ENCODE measurements around the gene ANKRD10. TPM values are rescaled to one million over a fixed set of nuclear protein-coding genes. Genes with fewer than 3 reads are reported as not detected.

Gene ANKRD10
- total RNA-seq, 1 experiment from 2014 or later: 159 TPM

DNA sequence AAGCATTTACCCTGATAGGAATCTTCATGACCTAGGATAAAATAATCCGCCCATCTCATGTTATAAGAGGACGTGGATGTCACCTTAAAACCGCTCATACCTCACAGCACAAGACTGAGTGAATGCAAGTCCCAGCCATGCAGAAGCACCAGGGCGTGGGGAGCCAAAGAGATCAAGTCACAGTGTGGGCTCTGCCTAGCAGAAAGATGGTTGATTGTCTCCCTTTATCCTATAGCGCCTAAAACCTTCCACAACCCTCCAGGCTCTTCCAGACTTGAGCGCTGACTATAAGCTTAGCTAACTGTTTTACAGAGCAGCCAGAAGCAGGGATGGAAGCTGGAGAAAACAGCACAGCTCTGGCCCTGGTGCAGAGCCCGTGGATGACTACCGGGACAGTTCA is 6.8 kb upstream of the ANKRD10 start:
- Histone ChIP-seq H3K4ac (ENCODE audit: low read depth, low read length) (no peak overlapping the region), H3K4me2 (ENCODE audit: insufficient read depth, insufficient read length, low read length) (no peak overlapping the region), H4K20me1 (ENCODE audit: control insufficient read depth, insufficient read depth, insufficient read length) (no peaks in the 10 kb centered on the region), H3K14ac (ENCODE audit: insufficient read depth, low read length) (no peak overlapping the region), H2AK5ac (ENCODE audit: insufficient read length, low read length) (no peak overlapping the region), H2BK120ac (ENCODE audit: low read depth, low read length, poor library complexity, severe bottlenecking) (no peak overlapping the region), H2BK12ac (ENCODE audit: insufficient read length, low read depth, low read length) (peak overlapping the region; percentile 25), H3K9ac (ENCODE audit: extremely low read depth, insufficient read length, low read length) (no peak overlapping the region), H3K27me3 (ENCODE audit: insufficient read depth, low read length) (no peaks in the 10 kb centered on the region), H4K8ac (replicated peaks; ENCODE audit: insufficient read length, low read depth, low read length) (no peak overlapping the region), H2BK5ac (ENCODE audit: insufficient read length, low read length) (no peak overlapping the region), H3K27ac (ENCODE audit: insufficient read length, low read depth, low read length) (no peak overlapping the region), H2AFZ (ENCODE audit: low read length) (no peak overlapping the region), H3T11ph (ENCODE audit: low read length) (no peak overlapping the region), H3K79me1 (ENCODE audit: insufficient read depth, low read depth, low read length, poor library complexity, severe bottlenecking) (no peaks in the 10 kb centered on the region), H3K9me3 (ENCODE audit: control insufficient read depth, low read depth, low read length) (no peaks in the 10 kb centered on the region), H3K23me2 (ENCODE audit: insufficient read length, low read depth, low read length, poor library complexity, severe bottlenecking) (no peaks in the 10 kb centered on the region), H3K4me1 (ENCODE audit: insufficient read depth, low read length) (peaks cover 3% of the 10 kb centered on the region; the same call in 1 of the 2 replicates), H4K91ac (ENCODE audit: insufficient read length, low read depth, low read length) (no peak overlapping the region), H3K56ac (ENCODE audit: insufficient read length, low read depth, low read length) (no peak overlapping the region), H4K5ac (ENCODE audit: insufficient read length, low read depth, low read length) (no peak overlapping the region), H2BK15ac (ENCODE audit: low read depth, low read length) (no peak overlapping the region), H2BK20ac (ENCODE audit: low read depth, low read length, poor library complexity, severe bottlenecking) (no peak overlapping the region), H3K79me2 (ENCODE audit: insufficient read depth, low read length) (no peaks in the 10 kb centered on the region), H3K18ac (ENCODE audit: insufficient read length, low read depth, low read length) (no peak overlapping the region), H3K23ac (ENCODE audit: insufficient read length, low read depth, low read length) (no peak overlapping the region)
- Mint-ChIP-seq H3K27me3 (ENCODE audit: low read depth) (no peaks in the 10 kb centered on the region; the same call in 1 of the 2 replicates), H3K4me3 (no peak overlapping the region), H3K36me3 (ENCODE audit: insufficient read depth in 1 of 3, low read depth in 3 of 3) (no peaks in the 10 kb centered on the region), H3K9me3 (no peaks in the 10 kb centered on the region), H3K27ac (no peak overlapping the region), H3K4me1 (peaks cover 27 to 29% of the 10 kb centered on the region in 2 experiments)
- TF ChIP-seq, protein P1, sequence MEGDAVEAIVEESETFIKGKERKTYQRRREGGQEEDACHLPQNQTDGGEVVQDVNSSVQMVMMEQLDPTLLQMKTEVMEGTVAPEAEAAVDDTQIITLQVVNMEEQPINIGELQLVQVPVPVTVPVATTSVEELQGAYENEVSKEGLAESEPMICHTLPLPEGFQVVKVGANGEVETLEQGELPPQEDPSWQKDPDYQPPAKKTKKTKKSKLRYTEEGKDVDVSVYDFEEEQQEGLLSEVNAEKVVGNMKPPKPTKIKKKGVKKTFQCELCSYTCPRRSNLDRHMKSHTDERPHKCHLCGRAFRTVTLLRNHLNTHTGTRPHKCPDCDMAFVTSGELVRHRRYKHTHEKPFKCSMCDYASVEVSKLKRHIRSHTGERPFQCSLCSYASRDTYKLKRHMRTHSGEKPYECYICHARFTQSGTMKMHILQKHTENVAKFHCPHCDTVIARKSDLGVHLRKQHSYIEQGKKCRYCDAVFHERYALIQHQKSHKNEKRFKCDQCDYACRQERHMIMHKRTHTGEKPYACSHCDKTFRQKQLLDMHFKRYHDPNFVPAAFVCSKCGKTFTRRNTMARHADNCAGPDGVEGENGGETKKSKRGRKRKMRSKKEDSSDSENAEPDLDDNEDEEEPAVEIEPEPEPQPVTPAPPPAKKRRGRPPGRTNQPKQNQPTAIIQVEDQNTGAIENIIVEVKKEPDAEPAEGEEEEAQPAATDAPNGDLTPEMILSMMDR (conservative IDR thresholded peaks at IDR 0.05): no peak
- DNase-seq: peak; percentile 22
- WGBS (ENCODE audit: extremely low coverage, insufficient read length, low lambda C conversion rate): no CpG with 5 or more reads among the region's 8 CpGs
